Neuron (in vitro differentiated cells): Measurements from ENCODE around the gene CNOT11.
"Not testable (repeated sequence)": the region's sequence is repeated elsewhere in the genome, so short reads cannot be mapped to it uniquely, and the experiment has no call there.

Experiments used
- H2AFZ ChIP-seq: one replicate; pipeline ENCODE4 v1.6.1; 2013; ENCODE audit warnings: low read depth, mild to moderate bottlenecking, inconsistent platforms, low read length, moderate library complexity
- H3K27me3 ChIP-seq: one replicate; pipeline ENCODE4 v1.6.1; 2013; ENCODE audit warnings: low read length; ENCODE audit not compliant: insufficient read depth
- H3K36me3 ChIP-seq: one replicate; pipeline ENCODE4 v1.6.1; 2013; ENCODE audit warnings: low read length; ENCODE audit not compliant: insufficient read depth
- H3K4me1 ChIP-seq: one replicate; pipeline ENCODE4 v1.6.1; 2013; ENCODE audit warnings: low read length; ENCODE audit not compliant: insufficient read depth
- H3K4me3 ChIP-seq: 2 replicates; pipeline ENCODE4 v1.5.1; 2013; ENCODE audit warnings: mild to moderate bottlenecking, low read length, moderate library complexity
- H3K9me3 ChIP-seq: one replicate; pipeline ENCODE4 v1.6.1; 2013; ENCODE audit warnings: low read length

CNOT11 gene

GRCh38 chr2:101310090-101310833 lies 57.6 kb downstream of the CNOT11 start:
- Histone ChIP-seq H3K27me3 (peaks cover 6% of the 10 kb centered on the region), H3K9me3 (no peaks in the 10 kb centered on the region), H2AFZ (no peak overlapping the region), H3K36me3 (no peaks in the 10 kb centered on the region), H3K4me1 (peaks cover 9% of the 10 kb centered on the region), H3K4me3 (no peak overlapping the region)

GRCh38 chr2:101310834-101311695 lies 58.4 kb downstream of the CNOT11 start:
- peaks cover 6% of the 10 kb centered on the region for H3K27me3 ChIP-seq
- H3K9me3 ChIP-seq = no peaks in the 10 kb centered on the region
- H2AFZ ChIP-seq = no peak overlapping the region

DNA sequence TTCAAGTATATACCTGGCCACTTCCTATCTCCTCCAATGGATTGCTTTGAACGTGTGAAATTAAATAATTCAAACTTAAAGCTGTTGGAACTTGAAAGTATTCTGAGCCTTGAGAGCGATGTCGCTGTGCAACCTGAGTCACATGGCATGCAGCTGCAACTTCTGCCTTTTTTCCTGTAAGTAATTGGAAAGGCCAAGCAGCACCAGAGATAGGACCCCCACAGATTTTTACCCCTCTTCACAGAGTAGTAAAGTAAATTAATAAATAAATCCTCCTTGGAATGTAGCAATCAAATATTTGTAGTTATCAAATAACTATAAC lies 59.0 kb downstream of the CNOT11 start:
- H3K9me3 ChIP-seq = no peaks in the 10 kb centered on the region
- no peak overlapping the region for H3K4me3 ChIP-seq
- peaks cover 3% of the 10 kb centered on the region for H3K4me1 ChIP-seq
- H2AFZ ChIP-seq = no peak overlapping the region
- peaks cover 6% of the 10 kb centered on the region for H3K27me3 ChIP-seq
- no peaks in the 10 kb centered on the region for H3K36me3 ChIP-seq

More at GRCh38 chr2:101310834-101311695, 58.4 kb downstream of the CNOT11 start:
- H3K4me1 ChIP-seq = peaks cover 7% of the 10 kb centered on the region
- no peak overlapping the region for H3K4me3 ChIP-seq
- no peaks in the 10 kb centered on the region for H3K36me3 ChIP-seq

GRCh38 chr2:101316568-101316967 lies 63.9 kb downstream of the CNOT11 start:
- not testable (repeated sequence) for H3K9me3 ChIP-seq, H3K27me3 ChIP-seq, H3K4me3 ChIP-seq, H3K4me1 ChIP-seq, H2AFZ ChIP-seq, H3K36me3 ChIP-seq
